ENCODE results near the gene ARFGAP1.

Gene ARFGAP1

DNA sequence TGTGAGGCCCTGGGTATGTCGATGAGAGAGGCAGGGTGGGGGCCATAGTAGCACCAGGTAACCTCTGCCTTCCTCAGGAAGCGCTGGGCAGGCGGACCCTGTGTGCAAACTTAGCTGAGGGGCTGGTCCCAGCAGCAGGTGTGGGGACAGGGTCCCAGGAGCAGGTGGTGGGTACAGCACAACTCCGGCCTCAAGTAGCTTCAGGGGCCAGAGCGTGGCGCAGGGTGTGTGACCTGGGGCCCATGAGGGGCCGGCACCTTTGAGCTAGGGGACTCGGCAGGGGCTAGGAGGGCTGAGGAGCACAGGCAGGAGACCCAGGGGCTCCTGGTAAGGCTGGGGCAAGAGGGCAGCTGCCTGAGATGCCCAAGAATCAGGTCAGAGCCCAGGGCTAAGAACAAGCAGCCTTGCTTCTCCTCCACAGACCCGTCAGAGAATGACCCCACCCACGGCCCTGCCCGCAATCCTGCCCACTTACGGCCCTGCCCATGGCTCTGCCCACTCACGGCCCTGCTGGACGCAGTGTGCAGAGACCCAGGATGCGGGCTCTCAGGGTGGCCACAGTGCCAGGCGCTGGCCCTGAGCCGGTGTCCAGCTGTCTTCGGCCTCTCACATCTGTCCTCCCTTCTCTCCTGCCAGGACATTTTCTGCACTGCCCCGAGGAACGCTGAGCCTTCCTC, 57.6 kb downstream of the ARFGAP1 start:
- Mint-ChIP-seq H3K4me3 (no peak overlapping the region), H3K36me3 (ENCODE audit: low read depth) (peaks cover 6% of the 10 kb centered on the region), H3K9me3 (peaks cover 20% of the 10 kb centered on the region), H3K27ac (peak overlapping the region; percentile 90), H3K27me3 (ENCODE audit: low read depth, poor library complexity) (peaks cover 9% of the 10 kb centered on the region), H3K4me1 (peaks cover 27% of the 10 kb centered on the region)
- no peak for DNase-seq
- TF ChIP-seq, protein P1, sequence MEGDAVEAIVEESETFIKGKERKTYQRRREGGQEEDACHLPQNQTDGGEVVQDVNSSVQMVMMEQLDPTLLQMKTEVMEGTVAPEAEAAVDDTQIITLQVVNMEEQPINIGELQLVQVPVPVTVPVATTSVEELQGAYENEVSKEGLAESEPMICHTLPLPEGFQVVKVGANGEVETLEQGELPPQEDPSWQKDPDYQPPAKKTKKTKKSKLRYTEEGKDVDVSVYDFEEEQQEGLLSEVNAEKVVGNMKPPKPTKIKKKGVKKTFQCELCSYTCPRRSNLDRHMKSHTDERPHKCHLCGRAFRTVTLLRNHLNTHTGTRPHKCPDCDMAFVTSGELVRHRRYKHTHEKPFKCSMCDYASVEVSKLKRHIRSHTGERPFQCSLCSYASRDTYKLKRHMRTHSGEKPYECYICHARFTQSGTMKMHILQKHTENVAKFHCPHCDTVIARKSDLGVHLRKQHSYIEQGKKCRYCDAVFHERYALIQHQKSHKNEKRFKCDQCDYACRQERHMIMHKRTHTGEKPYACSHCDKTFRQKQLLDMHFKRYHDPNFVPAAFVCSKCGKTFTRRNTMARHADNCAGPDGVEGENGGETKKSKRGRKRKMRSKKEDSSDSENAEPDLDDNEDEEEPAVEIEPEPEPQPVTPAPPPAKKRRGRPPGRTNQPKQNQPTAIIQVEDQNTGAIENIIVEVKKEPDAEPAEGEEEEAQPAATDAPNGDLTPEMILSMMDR (IDR thresholded peaks at IDR 0.05) = no peak

DNA sequence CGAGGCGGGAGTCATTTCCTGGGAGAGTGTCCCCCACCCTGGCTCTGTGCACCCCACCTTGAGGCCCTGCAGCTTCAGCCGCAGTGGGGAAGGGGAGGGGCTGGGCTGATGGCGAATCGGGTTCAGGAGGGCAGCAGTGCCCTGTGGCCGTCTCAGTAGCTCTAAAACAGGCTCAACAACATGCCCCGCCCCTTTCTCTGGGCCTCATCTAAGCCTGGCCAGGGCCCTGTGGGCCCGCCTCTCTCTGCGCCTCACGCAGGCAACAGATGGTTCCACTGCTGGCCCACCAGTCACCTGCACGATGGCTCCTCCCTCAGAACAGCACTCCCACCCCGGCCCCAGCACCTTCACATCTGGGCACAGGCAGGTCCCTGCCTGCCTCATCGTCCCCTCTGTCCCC, 58.3 kb downstream of the ARFGAP1 start:
- no peak for DNase-seq
- Mint-ChIP-seq H3K4me3 (no peak overlapping the region), H3K27ac (no peak overlapping the region), H3K9me3 (peaks cover 20% of the 10 kb centered on the region), H3K4me1 (peaks cover 34% of the 10 kb centered on the region), H3K36me3 (ENCODE audit: low read depth) (peaks cover 6% of the 10 kb centered on the region), H3K27me3 (ENCODE audit: low read depth, poor library complexity) (peaks cover 14% of the 10 kb centered on the region)
- TF ChIP-seq, protein P1 (IDR thresholded peaks at IDR 0.05) = no peak

DNA sequence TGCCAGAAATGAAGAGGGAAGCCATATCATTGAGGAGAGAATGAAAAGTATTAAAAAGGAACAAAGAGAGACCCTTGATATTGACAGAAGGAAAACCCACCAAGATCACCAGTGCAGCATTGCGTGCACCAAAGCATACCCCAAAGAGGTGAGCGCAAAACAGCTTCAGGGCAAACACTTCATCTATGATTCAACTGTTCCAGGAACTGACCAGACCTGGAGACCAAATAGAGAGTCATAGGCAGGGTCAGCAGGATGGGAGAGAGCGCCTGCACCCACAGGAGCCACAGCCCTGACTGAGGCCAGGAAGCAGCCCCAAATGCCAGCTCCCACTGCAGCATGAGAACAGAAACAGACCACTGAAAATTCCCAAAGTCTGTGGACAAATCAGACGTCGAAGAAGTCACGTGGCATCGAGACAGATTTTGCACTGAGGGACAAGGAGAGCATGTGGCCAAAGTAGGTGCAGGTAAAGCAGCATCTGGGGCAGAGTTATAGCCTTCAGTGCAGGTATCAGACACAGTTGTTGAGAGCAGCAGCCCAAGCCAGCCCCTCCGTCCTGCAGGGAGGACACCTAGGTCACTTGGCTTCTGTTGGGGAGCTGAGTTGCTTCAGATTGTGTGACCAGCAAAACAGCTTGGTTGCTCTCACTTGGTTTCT, 59.3 kb downstream of the ARFGAP1 start:
- Mint-ChIP-seq H3K27ac (peak overlapping the region; percentile 61), H3K9me3 (peaks cover 20% of the 10 kb centered on the region), H3K27me3 (ENCODE audit: low read depth, poor library complexity) (peaks cover 17% of the 10 kb centered on the region), H3K36me3 (ENCODE audit: low read depth) (peaks cover 6% of the 10 kb centered on the region), H3K4me3 (no peak overlapping the region), H3K4me1 (peaks cover 44% of the 10 kb centered on the region)
- TF ChIP-seq, protein P1 (IDR thresholded peaks at IDR 0.05) = no peak
- DNase-seq = no peak

DNA sequence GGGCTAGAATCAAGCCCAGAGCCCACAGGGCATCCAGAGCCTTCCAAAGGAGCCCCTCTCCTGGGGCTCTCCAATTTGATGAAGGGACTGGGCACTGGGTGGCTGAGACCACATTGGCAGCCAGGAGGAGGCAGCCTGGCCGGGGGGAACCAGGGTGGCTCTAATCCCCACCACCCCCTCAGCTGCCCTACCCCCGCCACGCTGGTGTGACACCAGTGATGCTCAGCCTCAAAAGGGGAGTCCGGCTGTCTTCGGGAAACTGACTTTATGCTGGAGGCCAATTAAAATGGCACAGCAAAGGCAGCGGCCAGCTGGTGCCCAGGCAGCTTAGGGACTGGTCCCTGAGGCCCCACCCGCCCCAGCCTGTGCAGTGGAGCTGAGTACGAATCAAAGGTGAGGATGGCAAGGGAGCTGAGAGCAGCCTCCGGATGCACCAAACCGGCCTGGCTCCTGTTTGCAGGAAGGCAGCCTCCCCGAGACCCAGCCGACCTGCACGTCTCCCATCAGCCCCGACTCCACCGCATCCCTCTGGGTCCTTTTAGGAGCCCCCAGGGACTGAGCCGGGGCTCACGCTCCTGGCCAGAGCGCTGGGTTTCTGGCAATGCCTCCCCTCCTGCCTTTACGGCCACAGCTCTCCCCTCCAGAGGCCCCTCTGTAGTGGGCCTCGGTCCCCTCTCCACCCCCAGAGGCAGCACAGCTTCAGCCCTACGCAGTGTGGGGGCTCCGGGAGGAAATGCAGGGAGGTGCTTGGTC, 60.1 kb downstream of the ARFGAP1 start:
- H3K4me3 Mint-ChIP-seq = no peak overlapping the region
- no peak overlapping the region for H3K27ac Mint-ChIP-seq
- TF ChIP-seq, protein P1 (IDR thresholded peaks at IDR 0.05) = no peak
- peaks cover 20% of the 10 kb centered on the region for H3K9me3 Mint-ChIP-seq
- peaks cover 22% of the 10 kb centered on the region for H3K27me3 Mint-ChIP-seq (ENCODE audit: low read depth, poor library complexity)
- peaks cover 6% of the 10 kb centered on the region for H3K36me3 Mint-ChIP-seq (ENCODE audit: low read depth)
- no peak for DNase-seq
- H3K4me1 Mint-ChIP-seq = peaks cover 52% of the 10 kb centered on the region

DNA sequence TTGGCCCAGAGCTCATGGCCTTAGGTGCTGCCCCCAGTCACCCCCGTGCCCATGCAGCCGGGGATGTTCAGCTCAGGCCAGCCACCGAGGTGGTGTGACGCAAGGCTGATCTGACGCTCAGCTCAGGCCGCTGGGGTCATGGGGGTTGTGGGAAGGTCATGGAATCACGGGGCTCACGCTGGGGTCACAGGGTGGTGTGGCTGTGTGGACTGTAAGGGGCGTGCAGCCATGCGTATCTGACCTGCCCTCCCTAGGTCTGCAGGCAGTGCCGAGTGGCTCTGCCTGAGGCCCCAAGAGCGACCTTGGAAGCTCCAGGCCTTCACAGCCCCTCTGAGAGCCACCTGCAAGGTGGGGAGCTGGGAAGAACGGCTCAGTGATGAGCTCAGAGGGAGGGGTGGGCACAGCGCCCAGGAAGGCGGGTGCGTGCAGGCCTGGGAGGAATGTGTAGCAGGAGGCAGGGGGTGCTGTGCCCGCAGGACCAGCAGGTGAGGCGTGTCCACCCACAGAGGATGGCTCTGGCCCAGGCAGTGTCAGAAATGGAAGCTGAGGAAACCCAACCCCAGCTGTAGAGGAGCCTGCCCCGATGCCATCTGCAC, 60.7 kb downstream of the ARFGAP1 start:
- H3K4me3 Mint-ChIP-seq = no peak overlapping the region
- no peak overlapping the region for H3K27ac Mint-ChIP-seq
- peaks cover 58% of the 10 kb centered on the region for H3K4me1 Mint-ChIP-seq
- peaks cover 6% of the 10 kb centered on the region for H3K36me3 Mint-ChIP-seq (ENCODE audit: low read depth)
- peaks cover 24% of the 10 kb centered on the region for H3K27me3 Mint-ChIP-seq (ENCODE audit: low read depth, poor library complexity)
- peak; percentile 35 for DNase-seq
- H3K9me3 Mint-ChIP-seq = peaks cover 20% of the 10 kb centered on the region
- TF ChIP-seq, protein P1 (IDR thresholded peaks at IDR 0.05) = no peak
